DOHH2 (cell line): ENCODE measurements around the gene KCNK18.

ENCODE experiments used
- EZH2phosphoT487 ChIP-seq: fragments of 200-600 bp; sonication (generic); IDR thresholded peaks from 2 replicates; pipeline ENCODE4 v1.6.1; 2017; ENCODE audit warnings: borderline replicate concordance, mild to moderate bottlenecking, antibody characterized with exemption, low read length, moderate library complexity, mixed read lengths
- TF ChIP-seq, protein P1 (sequence below): fragments of 200-600 bp; sonication (generic); IDR thresholded peaks from one replicate; pipeline ENCODE4 v1.5.1; 2014; ENCODE audit warnings: antibody characterized with exemption, mild to moderate bottlenecking, low read depth, low read length; ENCODE audit not compliant: poor library complexity, severe bottlenecking

GRCh38 chr10:117242463-117242832 lies 45.2 kb downstream of the KCNK18 start:
- TF ChIP-seq, protein P1, sequence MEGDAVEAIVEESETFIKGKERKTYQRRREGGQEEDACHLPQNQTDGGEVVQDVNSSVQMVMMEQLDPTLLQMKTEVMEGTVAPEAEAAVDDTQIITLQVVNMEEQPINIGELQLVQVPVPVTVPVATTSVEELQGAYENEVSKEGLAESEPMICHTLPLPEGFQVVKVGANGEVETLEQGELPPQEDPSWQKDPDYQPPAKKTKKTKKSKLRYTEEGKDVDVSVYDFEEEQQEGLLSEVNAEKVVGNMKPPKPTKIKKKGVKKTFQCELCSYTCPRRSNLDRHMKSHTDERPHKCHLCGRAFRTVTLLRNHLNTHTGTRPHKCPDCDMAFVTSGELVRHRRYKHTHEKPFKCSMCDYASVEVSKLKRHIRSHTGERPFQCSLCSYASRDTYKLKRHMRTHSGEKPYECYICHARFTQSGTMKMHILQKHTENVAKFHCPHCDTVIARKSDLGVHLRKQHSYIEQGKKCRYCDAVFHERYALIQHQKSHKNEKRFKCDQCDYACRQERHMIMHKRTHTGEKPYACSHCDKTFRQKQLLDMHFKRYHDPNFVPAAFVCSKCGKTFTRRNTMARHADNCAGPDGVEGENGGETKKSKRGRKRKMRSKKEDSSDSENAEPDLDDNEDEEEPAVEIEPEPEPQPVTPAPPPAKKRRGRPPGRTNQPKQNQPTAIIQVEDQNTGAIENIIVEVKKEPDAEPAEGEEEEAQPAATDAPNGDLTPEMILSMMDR, result no peak
- TF ChIP-seq EZH2phosphoT487, result no peak
